GM12874 (cell line): ENCODE measurements around the gene ARHGEF26.

Experiments
- TF ChIP-seq, protein P1 (sequence below): IDR thresholded peaks from 2 replicates; pipeline ENCODE4 v1.5.1; 2011; ENCODE audit warnings: low read depth, mild to moderate bottlenecking, control low read depth, low read length, moderate library complexity; ENCODE audit not compliant: insufficient read depth

The ARHGEF26 gene, protein sequence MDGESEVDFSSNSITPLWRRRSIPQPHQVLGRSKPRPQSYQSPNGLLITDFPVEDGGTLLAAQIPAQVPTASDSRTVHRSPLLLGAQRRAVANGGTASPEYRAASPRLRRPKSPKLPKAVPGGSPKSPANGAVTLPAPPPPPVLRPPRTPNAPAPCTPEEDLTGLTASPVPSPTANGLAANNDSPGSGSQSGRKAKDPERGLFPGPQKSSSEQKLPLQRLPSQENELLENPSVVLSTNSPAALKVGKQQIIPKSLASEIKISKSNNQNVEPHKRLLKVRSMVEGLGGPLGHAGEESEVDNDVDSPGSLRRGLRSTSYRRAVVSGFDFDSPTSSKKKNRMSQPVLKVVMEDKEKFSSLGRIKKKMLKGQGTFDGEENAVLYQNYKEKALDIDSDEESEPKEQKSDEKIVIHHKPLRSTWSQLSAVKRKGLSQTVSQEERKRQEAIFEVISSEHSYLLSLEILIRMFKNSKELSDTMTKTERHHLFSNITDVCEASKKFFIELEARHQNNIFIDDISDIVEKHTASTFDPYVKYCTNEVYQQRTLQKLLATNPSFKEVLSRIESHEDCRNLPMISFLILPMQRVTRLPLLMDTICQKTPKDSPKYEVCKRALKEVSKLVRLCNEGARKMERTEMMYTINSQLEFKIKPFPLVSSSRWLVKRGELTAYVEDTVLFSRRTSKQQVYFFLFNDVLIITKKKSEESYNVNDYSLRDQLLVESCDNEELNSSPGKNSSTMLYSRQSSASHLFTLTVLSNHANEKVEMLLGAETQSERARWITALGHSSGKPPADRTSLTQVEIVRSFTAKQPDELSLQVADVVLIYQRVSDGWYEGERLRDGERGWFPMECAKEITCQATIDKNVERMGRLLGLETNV

DNA sequence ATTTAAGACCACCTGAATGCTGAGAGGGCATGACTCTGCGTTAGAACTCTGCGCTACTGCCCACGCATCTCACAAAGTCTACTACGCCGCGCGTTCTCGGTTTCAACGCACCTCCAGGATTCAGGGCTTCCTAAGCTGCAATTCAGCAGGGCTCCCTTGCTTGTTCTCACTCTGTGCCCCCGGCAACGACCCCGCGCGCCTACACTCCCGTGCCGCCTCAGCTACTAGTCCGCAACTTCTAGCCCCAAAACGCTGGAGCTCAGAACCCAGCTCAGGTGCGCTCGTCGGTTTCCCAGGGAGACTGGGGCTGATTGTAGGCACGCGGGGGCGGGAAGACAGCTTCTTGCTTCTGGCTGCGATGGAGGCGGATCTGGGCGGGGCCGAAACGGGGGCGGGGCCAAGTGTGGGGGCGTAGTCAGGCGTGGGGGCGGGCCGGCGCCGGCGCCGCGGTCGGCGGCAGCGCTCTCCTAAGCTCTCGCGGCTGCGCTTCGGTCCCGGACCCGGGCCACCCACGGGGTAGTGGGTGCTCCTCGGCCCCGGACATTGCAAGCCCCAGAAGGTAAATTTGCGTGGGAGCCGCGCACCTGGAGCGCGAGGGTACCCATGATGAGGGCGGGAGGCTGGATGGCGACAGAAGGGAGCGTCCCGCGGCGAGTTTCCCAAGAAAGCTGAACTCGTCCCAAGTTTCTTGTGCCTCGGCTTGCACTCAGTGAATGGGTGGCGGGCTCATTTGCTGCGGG lies at the start of gene ARHGEF26:
Gene ARHGEF26, plus strand, starts transcription at position 430 of the 740 bp plus-strand sequence. CDS start 603 bp downstream, outside the sequence.
- TF ChIP-seq, protein P1, sequence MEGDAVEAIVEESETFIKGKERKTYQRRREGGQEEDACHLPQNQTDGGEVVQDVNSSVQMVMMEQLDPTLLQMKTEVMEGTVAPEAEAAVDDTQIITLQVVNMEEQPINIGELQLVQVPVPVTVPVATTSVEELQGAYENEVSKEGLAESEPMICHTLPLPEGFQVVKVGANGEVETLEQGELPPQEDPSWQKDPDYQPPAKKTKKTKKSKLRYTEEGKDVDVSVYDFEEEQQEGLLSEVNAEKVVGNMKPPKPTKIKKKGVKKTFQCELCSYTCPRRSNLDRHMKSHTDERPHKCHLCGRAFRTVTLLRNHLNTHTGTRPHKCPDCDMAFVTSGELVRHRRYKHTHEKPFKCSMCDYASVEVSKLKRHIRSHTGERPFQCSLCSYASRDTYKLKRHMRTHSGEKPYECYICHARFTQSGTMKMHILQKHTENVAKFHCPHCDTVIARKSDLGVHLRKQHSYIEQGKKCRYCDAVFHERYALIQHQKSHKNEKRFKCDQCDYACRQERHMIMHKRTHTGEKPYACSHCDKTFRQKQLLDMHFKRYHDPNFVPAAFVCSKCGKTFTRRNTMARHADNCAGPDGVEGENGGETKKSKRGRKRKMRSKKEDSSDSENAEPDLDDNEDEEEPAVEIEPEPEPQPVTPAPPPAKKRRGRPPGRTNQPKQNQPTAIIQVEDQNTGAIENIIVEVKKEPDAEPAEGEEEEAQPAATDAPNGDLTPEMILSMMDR: no peak

DNA sequence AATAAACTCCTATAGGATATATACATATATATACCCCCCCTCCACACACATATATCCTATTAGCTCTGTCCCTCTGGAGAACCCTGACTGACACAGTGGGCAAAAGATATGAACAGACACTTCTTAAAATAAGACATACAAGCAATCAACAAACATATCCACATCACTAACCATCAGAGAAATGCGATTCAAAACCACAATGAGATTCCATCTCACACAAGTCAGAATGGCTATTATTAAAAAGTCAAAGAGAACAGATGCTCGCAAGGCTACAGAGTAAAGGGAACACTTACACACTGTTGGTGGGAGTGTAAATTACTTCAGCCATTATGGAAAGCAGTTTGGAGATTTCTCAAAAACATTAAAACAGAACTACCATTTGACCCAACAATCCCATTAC lies 46.2 kb upstream of the ARHGEF26 start:
- TF ChIP-seq, protein P1: no peak

DNA sequence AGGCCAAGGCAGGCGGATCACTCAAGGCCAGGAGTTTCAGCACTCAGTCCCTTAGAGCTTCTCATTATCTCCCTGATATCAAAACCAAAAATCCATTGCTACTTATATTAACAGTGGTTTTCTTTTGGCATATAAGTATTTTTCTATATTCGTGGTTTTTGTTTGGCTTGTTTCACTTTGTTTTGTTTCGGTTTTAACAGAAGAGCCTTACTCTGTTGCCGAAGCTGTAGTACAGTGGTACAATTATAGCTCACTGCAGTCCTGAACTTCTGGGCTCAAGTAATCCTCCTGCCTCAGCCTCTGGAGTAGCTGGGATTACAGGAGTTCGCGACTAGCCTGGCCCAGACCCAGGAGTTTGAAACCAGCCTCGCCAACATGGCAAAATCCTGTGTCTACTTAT lies 42.5 kb upstream of the ARHGEF26 start:
- TF ChIP-seq, protein P1: no peak

DNA sequence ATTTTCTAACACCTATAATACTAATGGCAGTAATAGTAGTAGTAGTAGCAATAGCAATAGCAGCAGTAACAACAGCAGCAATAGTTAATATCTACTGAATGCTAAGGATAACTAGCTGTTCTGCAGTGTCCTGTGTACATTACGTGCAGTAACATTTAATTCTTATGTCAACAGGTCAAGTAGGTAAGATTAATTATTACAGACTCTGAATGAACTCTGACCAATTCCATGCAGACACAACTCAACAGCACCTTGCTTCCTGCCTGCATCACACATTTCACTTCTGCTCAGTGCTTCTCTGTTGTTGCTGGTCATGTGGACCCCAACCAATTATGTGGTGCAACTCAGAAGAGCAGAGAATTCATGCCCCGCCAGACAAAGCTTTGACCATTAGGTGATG lies 39.9 kb upstream of the ARHGEF26 start:
- TF ChIP-seq, protein P1: no peak

DNA sequence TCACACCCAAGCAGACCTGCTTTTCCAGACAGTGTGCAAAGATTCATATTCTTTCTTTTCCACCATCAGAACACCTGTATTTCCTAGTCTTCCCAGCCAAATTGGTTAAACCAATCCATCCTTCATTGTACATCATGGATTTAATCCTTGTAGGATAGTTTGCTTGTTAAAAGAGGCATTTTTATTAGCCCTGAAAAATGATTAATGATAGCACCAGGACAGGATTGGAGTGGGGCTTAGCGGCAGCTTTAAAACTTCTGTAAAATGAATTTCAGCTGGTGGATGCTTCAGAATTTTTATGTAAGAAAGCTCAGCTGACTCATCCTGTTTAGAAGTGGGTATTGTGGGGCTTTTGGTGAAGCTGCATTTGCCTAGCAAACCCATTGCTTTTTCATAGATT lies 36.1 kb upstream of the ARHGEF26 start:
- TF ChIP-seq, protein P1: no peak

DNA sequence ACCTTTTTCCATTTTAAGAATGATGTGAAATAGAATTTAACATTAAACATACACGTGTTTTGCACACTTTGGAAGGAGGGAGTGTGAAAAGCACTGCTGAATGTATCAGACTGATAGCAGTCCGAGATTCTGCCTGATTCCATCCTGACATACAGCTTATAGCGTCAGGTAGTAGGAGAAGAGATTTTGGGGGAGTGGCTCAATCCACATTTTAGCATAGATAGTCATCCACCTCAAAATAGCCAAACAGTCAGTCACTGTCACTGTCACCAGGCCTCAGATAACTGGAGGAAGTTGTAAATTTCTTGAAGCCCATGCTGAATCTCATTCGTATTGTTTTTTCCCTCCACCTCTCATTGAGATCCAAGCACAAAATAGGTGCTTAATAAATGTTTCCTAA lies 35.4 kb upstream of the ARHGEF26 start:
- TF ChIP-seq, protein P1: no peak

DNA sequence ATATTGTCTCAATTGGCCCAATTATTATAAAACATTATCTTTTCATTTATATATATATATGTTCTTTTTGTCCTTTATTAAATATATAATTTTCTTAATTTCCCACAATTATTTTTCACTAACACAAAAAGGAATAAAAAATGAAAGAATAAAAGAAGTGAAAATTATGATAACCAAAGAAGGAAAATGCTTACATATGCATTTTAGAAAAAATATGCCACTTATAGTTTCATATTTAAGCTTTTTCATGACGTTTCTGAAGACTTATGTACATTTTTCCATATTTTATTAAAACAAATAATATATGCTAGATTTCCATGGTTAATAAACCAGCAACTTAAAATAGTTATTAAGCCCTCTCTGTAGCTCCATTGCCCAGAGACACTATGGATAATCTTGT lies 34.9 kb upstream of the ARHGEF26 start:
- TF ChIP-seq, protein P1: no peak
